ENCODE results near the gene C5orf52. TPM values are rescaled to one million over a fixed set of nuclear protein-coding genes. Genes with fewer than 3 reads are reported as not detected.

Gene C5orf52
- total RNA-seq, 1 experiment from 2014 or later: not detected

GRCh38 chr5:157679801-157680200 lies 8.5 kb downstream of the C5orf52 start:
- Mint-ChIP-seq H3K27ac (no peak overlapping the region), H3K36me3 (ENCODE audit: insufficient read depth in 1 of 3, low read depth in 3 of 3) (no peaks in the 10 kb centered on the region), H3K27me3 (ENCODE audit: low read depth) (no peaks in the 10 kb centered on the region; the same call in none of the 2 replicates), H3K4me3 (no peak overlapping the region), H3K9me3 (no peaks in the 10 kb centered on the region), H3K4me1 (no peaks in the 10 kb centered on the region)
- Histone ChIP-seq H2BK20ac (ENCODE audit: low read depth, low read length, poor library complexity, severe bottlenecking) (no peak overlapping the region), H4K91ac (ENCODE audit: insufficient read length, low read depth, low read length) (no peak overlapping the region), H2BK12ac (ENCODE audit: insufficient read length, low read depth, low read length) (no peak overlapping the region), H3K56ac (ENCODE audit: insufficient read length, low read depth, low read length) (no peak overlapping the region), H2BK5ac (ENCODE audit: insufficient read length, low read length) (no peak overlapping the region), H3T11ph (ENCODE audit: low read length) (no peak overlapping the region), H3K9ac (ENCODE audit: extremely low read depth, insufficient read length, low read length) (no peak overlapping the region), H3K9me3 (ENCODE audit: control insufficient read depth, low read depth, low read length) (no peaks in the 10 kb centered on the region), H3K27ac (ENCODE audit: insufficient read length, low read depth, low read length) (no peak overlapping the region), H2AK5ac (ENCODE audit: insufficient read length, low read length) (no peak overlapping the region), H3K23ac (ENCODE audit: insufficient read length, low read depth, low read length) (no peak overlapping the region), H3K79me2 (ENCODE audit: insufficient read depth, low read length) (no peaks in the 10 kb centered on the region), H3K18ac (ENCODE audit: insufficient read length, low read depth, low read length) (no peak overlapping the region), H3K23me2 (ENCODE audit: insufficient read length, low read depth, low read length, poor library complexity, severe bottlenecking) (no peaks in the 10 kb centered on the region), H3K27me3 (ENCODE audit: insufficient read depth, low read length) (no peaks in the 10 kb centered on the region), H2AFZ (ENCODE audit: low read length) (no peak overlapping the region), H4K5ac (ENCODE audit: insufficient read length, low read depth, low read length) (no peak overlapping the region), H3K4ac (ENCODE audit: low read depth, low read length) (no peak overlapping the region), H3K4me1 (ENCODE audit: insufficient read depth, low read length) (no peaks in the 10 kb centered on the region), H2BK120ac (ENCODE audit: low read depth, low read length, poor library complexity, severe bottlenecking) (no peak overlapping the region), H3K14ac (ENCODE audit: insufficient read depth, low read length) (no peak overlapping the region), H4K20me1 (ENCODE audit: control insufficient read depth, insufficient read depth, insufficient read length) (no peaks in the 10 kb centered on the region), H3K79me1 (ENCODE audit: insufficient read depth, low read depth, low read length, poor library complexity, severe bottlenecking) (no peaks in the 10 kb centered on the region), H4K8ac (replicated peaks; ENCODE audit: insufficient read length, low read depth, low read length) (no peak overlapping the region), H2BK15ac (ENCODE audit: low read depth, low read length) (no peak overlapping the region), H3K4me2 (ENCODE audit: insufficient read depth, insufficient read length, low read length) (no peak overlapping the region)
- DNase-seq: no peak
- no peak for TF ChIP-seq CTCF (conservative IDR thresholded peaks at IDR 0.05)
- no CpG with 5 or more reads among the region's 9 CpGs for WGBS (ENCODE audit: extremely low coverage, insufficient read length, low lambda C conversion rate)

Measured in H9 (cell line).